OCI-M2 (cell line): ENCODE results near the gene ZNF697.
"Not testable (repeated sequence)": the region's sequence is repeated elsewhere in the genome, so short reads cannot be mapped to it uniquely, and the experiment has no call there.

Source experiments
- DNase-seq: peaks from one replicate; lab custom pipeline; 2025; ENCODE audit not compliant: unreplicated experiment; lab: John Stamatoyannopoulos, UW

ZNF697 gene

GRCh38 chr1:119647734-119648619, at the start of gene ZNF697:
Gene ZNF697, minus strand, starts transcription at chr1:119648266. Its CDS starts 22,166 bp downstream, at chr1:119626100.
- DNase-seq = no peak

- no peak for DNase-seq
Observed at GRCh38 chr1:119697598-119697997, 49.5 kb upstream of the ZNF697 start.

GRCh38 chr1:119696863-119697262, 48.8 kb upstream of the ZNF697 start:
- not testable (repeated sequence) for DNase-seq

- no peak for DNase-seq
Observed at GRCh38 chr1:119689511-119689910, 41.4 kb upstream of the ZNF697 start.

- DNase-seq = no peak
Observed at GRCh38 chr1:119688810-119689209, 40.7 kb upstream of the ZNF697 start.

GRCh38 chr1:119687434-119688079, 39.5 kb upstream of the ZNF697 start:
- DNase-seq = no peak

GRCh38 chr1:119686661-119687060, 38.6 kb upstream of the ZNF697 start:
- DNase-seq = no peak

- DNase-seq = no peak
Observed at GRCh38 chr1:119683893-119684292, 35.8 kb upstream of the ZNF697 start.

- no peak for DNase-seq
Observed at GRCh38 chr1:119682141-119682540, 34.1 kb upstream of the ZNF697 start.

GRCh38 chr1:119681560-119681959, 33.5 kb upstream of the ZNF697 start:
- DNase-seq = no peak

- DNase-seq = no peak
Observed at GRCh38 chr1:119680723-119681122, 32.7 kb upstream of the ZNF697 start.

- DNase-seq = no peak
Observed at GRCh38 chr1:119680193-119680592, 32.1 kb upstream of the ZNF697 start.

- DNase-seq = no peak
Observed at GRCh38 chr1:119679223-119679622, 31.2 kb upstream of the ZNF697 start.

- DNase-seq = no peak
Observed at GRCh38 chr1:119676571-119677206, 28.6 kb upstream of the ZNF697 start.

GRCh38 chr1:119675349-119676345, 27.6 kb upstream of the ZNF697 start:
- peak; percentile 73 for DNase-seq

GRCh38 chr1:119674835-119675289, 26.8 kb upstream of the ZNF697 start:
- DNase-seq = peak; percentile 24

GRCh38 chr1:119674111-119674526, 26.1 kb upstream of the ZNF697 start:
- DNase-seq = no peak

- no peak for DNase-seq
Observed at GRCh38 chr1:119673171-119673940, 25.3 kb upstream of the ZNF697 start.

GRCh38 chr1:119670898-119671297, 22.8 kb upstream of the ZNF697 start:
- DNase-seq = no peak

- DNase-seq = no peak
Observed at GRCh38 chr1:119667173-119667572, 19.1 kb upstream of the ZNF697 start.
